Raji (cell line): Measurements from ENCODE around the gene NKX6-2.

Source experiments
- POLR2A ChIP-seq: IDR thresholded peaks from 2 replicates; pipeline ENCODE4 v1.6.1; 2011; ENCODE audit warnings: low read depth, low read length, control low read depth; ENCODE audit not compliant: insufficient read depth

Gene NKX6-2

DNA sequence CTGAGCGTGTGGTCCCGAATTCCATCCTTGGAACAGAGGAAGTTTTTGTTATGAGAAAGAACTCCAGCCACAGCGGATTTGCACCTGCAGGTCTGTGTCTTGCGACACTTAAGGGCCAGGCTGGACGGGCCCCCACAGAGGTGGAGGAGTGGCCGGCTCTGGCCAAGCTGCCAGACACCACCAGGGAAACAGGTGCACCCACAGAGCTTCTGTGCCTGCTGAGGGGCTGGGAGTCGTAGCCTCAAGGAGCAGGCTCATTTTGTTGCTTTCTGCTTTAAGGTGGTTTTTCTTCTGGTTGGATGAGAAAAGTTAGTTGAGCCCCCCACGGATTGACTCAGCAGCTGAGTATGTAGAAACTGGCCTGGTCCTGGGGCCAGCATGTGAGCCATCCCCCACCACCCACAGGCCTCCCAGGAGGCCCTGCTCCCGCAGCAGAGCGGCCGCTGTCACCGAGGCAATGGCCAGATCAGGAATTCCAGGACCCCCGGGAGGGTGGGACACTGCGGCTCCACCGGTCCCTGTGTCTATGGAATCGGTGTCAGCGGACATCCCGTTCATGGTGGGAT lies 41.9 kb downstream of the NKX6-2 start:
- TF ChIP-seq POLR2A = no peak

DNA sequence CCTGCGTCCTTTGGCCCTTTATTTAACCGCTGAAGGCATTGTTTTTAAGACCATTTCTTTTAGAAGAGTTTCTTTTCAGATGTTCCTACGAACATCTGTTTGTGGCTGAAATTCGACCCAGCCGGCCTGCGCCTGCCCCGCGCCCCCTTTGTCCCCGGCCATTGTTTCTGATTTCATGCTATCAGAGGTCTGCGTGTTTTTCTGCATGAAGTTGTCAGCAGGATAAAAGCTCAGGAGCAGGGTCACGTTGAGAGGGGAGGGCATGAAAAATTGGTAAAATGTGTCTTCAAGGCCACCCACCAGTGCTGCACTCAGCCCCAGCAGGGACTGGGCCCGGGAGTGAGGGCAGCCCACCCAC lies 43.1 kb downstream of the NKX6-2 start:
- TF ChIP-seq POLR2A = no peak

- no peak for TF ChIP-seq POLR2A
Observed at GRCh38 chr10:132742167-132742836, 43.6 kb downstream of the NKX6-2 start.

- no peak for TF ChIP-seq POLR2A
Observed at GRCh38 chr10:132740588-132740987, 45.4 kb downstream of the NKX6-2 start.

DNA sequence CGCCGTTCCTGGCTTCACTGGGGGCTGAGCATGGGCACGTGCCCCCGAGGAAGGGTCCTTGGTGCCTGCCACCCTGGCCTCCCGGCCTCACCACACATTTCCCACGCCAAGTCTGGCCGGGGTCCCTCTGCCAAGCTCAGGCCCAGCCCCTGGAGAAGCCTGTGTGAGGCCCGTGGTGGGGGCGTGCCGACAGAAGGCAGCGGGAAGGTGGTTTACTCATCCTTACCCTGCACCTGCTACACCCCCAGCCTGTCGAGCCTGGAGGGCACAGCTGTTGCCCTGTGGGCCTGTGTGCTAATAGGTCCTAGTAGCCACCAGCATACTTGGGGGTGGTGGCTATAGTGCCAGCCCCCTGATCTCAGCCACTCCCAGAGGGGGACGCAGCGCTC lies 46.7 kb downstream of the NKX6-2 start:
- no peak for TF ChIP-seq POLR2A

DNA sequence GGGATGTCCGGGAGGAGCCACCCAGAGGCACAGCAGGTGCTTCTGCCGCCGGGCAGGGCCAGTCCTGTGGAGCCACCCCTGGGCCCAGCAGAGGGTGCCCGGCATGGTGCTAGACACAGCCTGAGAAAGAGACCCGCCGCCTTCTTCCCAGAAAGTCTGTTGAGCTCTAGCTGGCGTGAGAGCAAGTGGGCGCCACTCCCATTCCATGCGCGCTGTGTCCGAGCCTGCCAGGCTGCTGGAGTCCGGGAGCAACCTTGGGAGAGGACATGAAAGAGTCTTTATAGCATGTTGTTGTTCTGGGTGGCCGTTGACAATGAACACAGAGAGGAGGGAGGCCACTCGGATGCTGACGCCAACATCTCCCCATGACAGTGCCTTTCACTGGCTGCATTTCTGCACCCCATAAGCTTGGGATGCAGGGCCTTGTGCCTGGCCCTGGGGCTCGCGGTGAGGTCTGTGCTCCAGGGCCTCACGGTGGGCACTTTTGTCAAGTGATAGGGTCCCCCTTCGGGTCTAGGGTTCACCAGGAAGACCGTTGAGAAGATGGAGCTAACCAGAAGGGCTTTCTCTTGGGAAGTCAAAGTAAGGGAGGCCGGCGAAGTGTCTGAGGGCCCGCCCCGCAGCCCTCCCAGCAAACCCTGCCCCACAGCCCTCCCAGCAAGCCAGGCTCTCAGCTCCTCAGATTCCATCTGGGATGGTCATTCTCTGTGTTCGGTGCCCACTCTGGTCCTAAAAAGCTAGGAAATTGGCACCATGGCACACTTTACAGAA lies 47.3 kb downstream of the NKX6-2 start:
- TF ChIP-seq POLR2A = no peak

DNA sequence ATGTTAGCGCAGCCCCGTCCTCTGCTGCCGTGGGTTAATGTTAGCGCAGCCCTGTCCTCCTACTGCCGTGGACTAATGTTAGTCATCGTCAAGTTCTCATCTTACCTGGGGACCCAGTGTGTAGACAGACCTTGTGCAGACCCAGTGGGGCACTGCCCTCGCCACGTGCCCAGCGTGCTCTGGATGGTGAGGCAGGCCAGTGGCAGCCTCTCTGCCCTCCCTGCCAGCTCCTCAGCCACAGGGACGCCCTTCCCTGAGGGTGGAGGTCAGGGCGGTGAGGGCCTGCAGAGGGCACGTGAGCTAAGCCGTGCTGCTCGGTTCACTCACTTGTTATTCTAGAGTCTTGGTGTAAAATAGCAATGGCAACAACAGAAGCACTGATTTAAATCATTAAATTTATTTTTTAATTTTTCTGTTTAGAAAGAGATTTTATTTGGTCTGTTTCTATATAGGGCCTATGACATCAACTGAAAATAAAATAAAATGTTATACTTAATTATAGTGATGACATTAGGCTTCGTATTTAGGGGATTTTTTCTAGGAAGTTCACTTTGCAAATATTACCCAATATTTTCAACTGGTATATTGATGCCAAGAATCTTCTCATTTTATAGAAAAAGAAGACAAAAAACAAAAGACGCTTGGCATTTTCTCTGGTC lies 48.4 kb downstream of the NKX6-2 start:
- TF ChIP-seq POLR2A = no peak

DNA sequence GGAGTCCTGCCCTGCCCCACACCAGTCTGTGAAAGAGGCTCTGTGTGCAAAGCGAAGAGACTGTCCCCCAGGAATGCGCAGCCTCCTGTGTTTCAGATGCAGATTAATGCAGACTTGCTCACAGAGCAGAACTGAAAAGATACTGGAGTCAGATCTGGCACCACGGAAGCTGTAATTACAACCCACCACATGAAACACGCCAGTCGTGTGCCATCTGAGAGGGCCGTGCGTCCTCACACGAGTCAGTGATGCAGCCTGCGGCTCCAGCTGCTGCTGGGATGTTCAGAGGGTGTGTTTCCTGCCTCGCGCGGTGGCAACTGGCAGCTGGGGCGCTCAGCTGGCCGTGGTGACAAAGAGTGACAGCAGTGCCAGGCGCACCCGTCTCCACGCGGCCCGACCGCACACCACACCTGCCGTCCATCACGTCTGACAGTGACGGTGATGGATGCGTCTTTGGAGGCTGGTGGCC lies 50.0 kb downstream of the NKX6-2 start:
- TF ChIP-seq POLR2A = no peak

GRCh38 chr10:132735341-132735775 lies 50.6 kb downstream of the NKX6-2 start:
- TF ChIP-seq POLR2A = no peak

GRCh38 chr10:132733926-132734325 lies 52.0 kb downstream of the NKX6-2 start:
- TF ChIP-seq POLR2A = no peak
